RWPE1 (cell line): ENCODE results near the gene CXCL8.

Experiments used
- CTCF ChIA-PET: fragments of 350-600 bp; sonication (Branson Sonifier 250); formaldehyde crosslinking; extraction: SDS; loops from one replicate; lab custom pipeline; 2021; lab: Yijun Ruan, JAX
- POLR2A ChIA-PET: fragments of 400-600 bp; formaldehyde crosslinking; extraction: SDS; loops from one replicate; lab custom pipeline; 2020; ENCODE audit warnings: antibody characterized with exemption; ENCODE audit not compliant: low non-redundant PET; lab: Yijun Ruan, JAX
- DNase-seq: peaks from one replicate; pipeline ENCODE4 v3.0.0; 2012; ENCODE audit warnings: low spot score
- H3K27ac ChIP-seq: fragments of 450-650 bp; 2 replicates; pipeline ENCODE4 v1.5.1; 2017
- CTCF ChIP-seq: fragments of 450-650 bp; conservative IDR thresholded peaks from 2 replicates; pipeline ENCODE4 v1.5.1; 2017; ENCODE audit warnings: low read depth, mild to moderate bottlenecking

CXCL8 gene

GRCh38 chr4:73759357-73759756, 19.0 kb downstream of the CXCL8 start:
- ChIA-PET CTCF (no interaction called here), POLR2A (no interaction called here)
- no peak for TF ChIP-seq CTCF
- no peak for DNase-seq
- no peak overlapping the region for H3K27ac ChIP-seq

GRCh38 chr4:73761856-73762255, 21.5 kb downstream of the CXCL8 start:
- no peak overlapping the region for H3K27ac ChIP-seq
- POLR2A ChIA-PET: no interaction called here
- no peak for DNase-seq
- no peak for TF ChIP-seq CTCF
- CTCF ChIA-PET: no interaction called here

GRCh38 chr4:73762409-73762808, 22.0 kb downstream of the CXCL8 start:
- no peak for DNase-seq
- H3K27ac ChIP-seq: no peak overlapping the region
- TF ChIP-seq CTCF: no peak
- CTCF ChIA-PET: interaction anchor here (0.6 kb wide), 1 partner anchor 167 kb away, joined by 3 read pairs; no protein-coding TSS in a partner anchor
- POLR2A ChIA-PET: no interaction called here

GRCh38 chr4:73763877-73764276, 23.5 kb downstream of the CXCL8 start:
- ChIA-PET POLR2A (no interaction called here), CTCF (no interaction called here)
- H3K27ac ChIP-seq: no peak overlapping the region
- no peak for DNase-seq
- TF ChIP-seq CTCF: no peak

GRCh38 chr4:73764513-73764912, 24.1 kb downstream of the CXCL8 start:
- CTCF ChIA-PET: interaction anchor here (0.5 kb wide), 1 partner anchor 452 kb away, joined by 4 read pairs; no protein-coding TSS in a partner anchor
- H3K27ac ChIP-seq: no peak overlapping the region
- TF ChIP-seq CTCF: no peak
- POLR2A ChIA-PET: no interaction called here
- DNase-seq: no peak

- DNase-seq: no peak
- TF ChIP-seq CTCF: no peak
- ChIA-PET POLR2A (no interaction called here), CTCF (no interaction called here)
- H3K27ac ChIP-seq: no peak overlapping the region
These were observed 24.9 kb downstream of the CXCL8 start for GRCh38 chr4:73765296-73765695.

GRCh38 chr4:73770917-73771316, 30.5 kb downstream of the CXCL8 start:
- no peak for TF ChIP-seq CTCF
- ChIA-PET POLR2A (no interaction called here), CTCF (no interaction called here)

More at GRCh38 chr4:73770917-73771316, 30.5 kb downstream of the CXCL8 start:
- DNase-seq: no peak
- no peak overlapping the region for H3K27ac ChIP-seq
